Fibroblast of lung (primary cell): ENCODE results near the gene GPC5. TPM values are rescaled to one million over a fixed set of nuclear protein-coding genes. Genes with fewer than 3 reads are reported as not detected.
A peak's percentile ranks its signal among the peaks of the same experiment; 100 is the strongest.

Experiments
- DNase-seq, 2 donors: peaks; one replicate each; pipeline versions ENCODE4 v3.0.0 to v3.0.0-alpha.2; 2010; ENCODE audit warnings: low read depth in 2 of 2
- H2AFZ ChIP-seq: 2 replicates; pipeline ENCODE4 v1.5.1; 2012; ENCODE audit warnings: low read length, control low read depth, inconsistent platforms
- H3K27ac ChIP-seq: 2 replicates; pipeline ENCODE4 v1.5.1; 2011; ENCODE audit warnings: low read length, control low read depth; ENCODE audit not compliant: insufficient read depth
- H3K27me3 ChIP-seq: 2 replicates; pipeline ENCODE4 v1.5.1; 2011; ENCODE audit warnings: mild to moderate bottlenecking, low read length; ENCODE audit not compliant: control insufficient read depth, insufficient read depth
- H3K36me3 ChIP-seq: 2 replicates; pipeline ENCODE4 v1.5.1; 2011; ENCODE audit warnings: low read length; ENCODE audit not compliant: control insufficient read depth, insufficient read depth
- H3K4me1 ChIP-seq: 2 replicates; pipeline ENCODE4 v1.5.1; 2011; ENCODE audit warnings: low read length; ENCODE audit not compliant: control insufficient read depth, insufficient read depth; ENCODE audit errors: extremely low read depth
- H3K4me2 ChIP-seq: 2 replicates; pipeline ENCODE4 v1.5.1; 2011; ENCODE audit warnings: low read length, control low read depth; ENCODE audit not compliant: insufficient read depth; ENCODE audit errors: extremely low read depth
- H3K4me3 ChIP-seq, 4 experiments: fragments of 200-600 bp in 1 of 4; sonication (generic) in 1 of 4; replicated peaks in 1 of 4; 2 replicates each; pipeline ENCODE4 v1.5.1; 2011 to 2016; ENCODE audit warnings: low read length in 4 of 4, low read depth in 3 of 4, mild to moderate bottlenecking in 3 of 4, control low read depth in 2 of 4, inconsistent platforms in 1 of 4, mixed read lengths in 1 of 4; ENCODE audit not compliant: insufficient read depth in 1 of 4; ENCODE audit errors: control extremely low read depth in 1 of 4
- H3K79me2 ChIP-seq: 2 replicates; pipeline ENCODE4 v1.5.1; 2012; ENCODE audit warnings: mild to moderate bottlenecking, low read length, inconsistent platforms; ENCODE audit not compliant: control insufficient read depth, insufficient read depth
- H3K9ac ChIP-seq: 2 replicates; pipeline ENCODE4 v1.5.1; 2011; ENCODE audit warnings: mild to moderate bottlenecking, low read length, control low read depth; ENCODE audit not compliant: insufficient read depth
- H3K9me3 ChIP-seq: 2 replicates; pipeline ENCODE4 v1.5.1; 2012; ENCODE audit warnings: low read depth, low read length; ENCODE audit not compliant: control insufficient read depth, insufficient read depth
- H4K20me1 ChIP-seq: 2 replicates; pipeline ENCODE4 v1.5.1; 2011; ENCODE audit warnings: low read length; ENCODE audit not compliant: control insufficient read depth, insufficient read depth; ENCODE audit errors: extremely low read depth
- CTCF ChIP-seq, 2 donors: IDR thresholded peaks in 1 of 2; conservative IDR thresholded peaks in 1 of 2; 1 replicate in 1 of 2; 2 replicates in 1 of 2; pipeline ENCODE4 v1.5.1; 2011 to 2012; ENCODE audit warnings: low read length in 2 of 2, control low read depth in 1 of 2, inconsistent platforms in 1 of 2, low read depth in 1 of 2, mild to moderate bottlenecking in 1 of 2
- EZH2 ChIP-seq: IDR thresholded peaks from 2 replicates; pipeline ENCODE4 v1.5.1; 2012; ENCODE audit warnings: low read length, control low read depth, mild to moderate bottlenecking; ENCODE audit errors: missing control alignments
- polyA plus RNA-seq, 2 donors: library from polyadenylated mRNA; depleted of rRNA in 1 of 2; stranded (reverse) in 1 of 2; unstranded in 1 of 2; fragments of >200 nt; gene quantifications; 2 replicates each; pipeline ENCODE4 v1.2.1, GENCODE V29; 2011 to 2012; ENCODE audit warnings: missing spikeins in 1 of 2
- total RNA-seq: library from RNA; depleted of rRNA; stranded (reverse); fragments of >200 nt; gene quantifications from 2 replicates; pipeline ENCODE4 v1.2.1, GENCODE V29; 2014

GPC5 gene
- total and polyA plus RNA-seq, 2 donors (not counting 1 experiment from before 2014, with no cell fraction given), result 0.17 TPM; not detected in 1

GRCh38 chr13:92136449-92137155 lies 738.2 kb downstream of the GPC5 start:
- no peaks in the 10 kb centered on the region for H3K9me3 ChIP-seq
- no peaks in the 10 kb centered on the region for H3K4me1 ChIP-seq
- no peak overlapping the region for H3K9ac ChIP-seq
- H4K20me1 ChIP-seq, result no peaks in the 10 kb centered on the region
- H3K27ac ChIP-seq, result no peak overlapping the region
- H3K4me2 ChIP-seq, result no peak overlapping the region
- peak; percentile 5 to 57 for DNase-seq
- H3K27me3 ChIP-seq, result no peaks in the 10 kb centered on the region
- H3K36me3 ChIP-seq, result no peaks in the 10 kb centered on the region
- no peaks in the 10 kb centered on the region for H3K79me2 ChIP-seq
- no peak overlapping the region for H2AFZ ChIP-seq
- no peak overlapping the region for H3K4me3 ChIP-seq
- TF ChIP-seq EZH2, result no peak
- no peak for TF ChIP-seq CTCF (conservative IDR thresholded peaks at IDR 0.05 in 1 of 2, IDR thresholded peaks at IDR 0.05 in 1 of 2; ENCODE audit: low read depth in 1 of 2, low read length in 2 of 2)

- no peaks in the 10 kb centered on the region for H3K4me1 ChIP-seq
- no peak overlapping the region for H2AFZ ChIP-seq
- TF ChIP-seq CTCF (conservative IDR thresholded peaks at IDR 0.05 in 1 of 2, IDR thresholded peaks at IDR 0.05 in 1 of 2; ENCODE audit: low read depth in 1 of 2, low read length in 2 of 2) (no peak), EZH2 (no peak)
- H4K20me1 ChIP-seq, result no peaks in the 10 kb centered on the region
- H3K79me2 ChIP-seq, result no peaks in the 10 kb centered on the region
- H3K36me3 ChIP-seq, result no peaks in the 10 kb centered on the region
- H3K9ac ChIP-seq, result no peak overlapping the region
- DNase-seq, result peak; percentile 1 to 5
- no peak overlapping the region for H3K4me3 ChIP-seq
- no peaks in the 10 kb centered on the region for H3K9me3 ChIP-seq
- no peak overlapping the region for H3K4me2 ChIP-seq
- H3K27me3 ChIP-seq, result no peaks in the 10 kb centered on the region
- no peak overlapping the region for H3K27ac ChIP-seq
These were observed 739.1 kb downstream of the GPC5 start for GRCh38 chr13:92137520-92137919.

- no peaks in the 10 kb centered on the region for H3K4me1 ChIP-seq
These were observed 745.3 kb downstream of the GPC5 start for GRCh38 chr13:92143766-92144165.

More at GRCh38 chr13:92143766-92144165, 745.3 kb downstream of the GPC5 start:
- no peaks in the 10 kb centered on the region for H3K27me3 ChIP-seq
- H3K4me2 ChIP-seq, result no peak overlapping the region
- DNase-seq, result peak in 1 of 2 donors; percentile 23
- H3K9me3 ChIP-seq, result no peaks in the 10 kb centered on the region
- TF ChIP-seq EZH2 (no peak), CTCF (conservative IDR thresholded peaks at IDR 0.05 in 1 of 2, IDR thresholded peaks at IDR 0.05 in 1 of 2; ENCODE audit: low read depth in 1 of 2, low read length in 2 of 2) (peak in 1 of 2 donors; percentile 19)
- no peaks in the 10 kb centered on the region for H4K20me1 ChIP-seq
- no peaks in the 10 kb centered on the region for H3K36me3 ChIP-seq
- no peak overlapping the region for H3K27ac ChIP-seq
- no peaks in the 10 kb centered on the region for H3K79me2 ChIP-seq
- H3K9ac ChIP-seq, result no peak overlapping the region
- H2AFZ ChIP-seq, result no peak overlapping the region
- H3K4me3 ChIP-seq, result no peak overlapping the region
